Measurements from ENCODE around the gene CMIP.

- TF ChIP-seq POLR2AphosphoS5 (IDR thresholded peaks at IDR 0.05) = no peak
- TF ChIP-seq CTCF (IDR thresholded peaks at IDR 0.05) = no peak
Measured at GRCh38 chr16:81547194-81547938, 102.8 kb downstream of the CMIP start.

Data from sigmoid colon (tissue), 4 donors.